RWPE1 (cell line): ENCODE measurements around the gene TUBGCP6.
A peak's percentile ranks its signal among the peaks of the same experiment; 100 is the strongest.

ENCODE experiments used
- CTCF ChIA-PET: fragments of 350-600 bp; sonication (Branson Sonifier 250); formaldehyde crosslinking; extraction: SDS; loops from one replicate; lab custom pipeline; 2021; lab: Yijun Ruan, JAX
- POLR2A ChIA-PET: fragments of 400-600 bp; formaldehyde crosslinking; extraction: SDS; loops from one replicate; lab custom pipeline; 2020; ENCODE audit warnings: antibody characterized with exemption; ENCODE audit not compliant: low non-redundant PET; lab: Yijun Ruan, JAX
- DNase-seq: peaks from one replicate; pipeline ENCODE4 v3.0.0; 2012; ENCODE audit warnings: low spot score
- H3K27ac ChIP-seq: fragments of 450-650 bp; 2 replicates; pipeline ENCODE4 v1.5.1; 2017
- CTCF ChIP-seq: fragments of 450-650 bp; conservative IDR thresholded peaks from 2 replicates; pipeline ENCODE4 v1.5.1; 2017; ENCODE audit warnings: low read depth, mild to moderate bottlenecking

TUBGCP6 gene

GRCh38 chr22:50220603-50221409 lies 24.0 kb downstream of the TUBGCP6 start:
- no peak for TF ChIP-seq CTCF
- DNase-seq, result no peak
- ChIA-PET CTCF (no interaction called here), POLR2A (no interaction called here)
- no peak overlapping the region; the same call in 1 of the 2 replicates for H3K27ac ChIP-seq

GRCh38 chr22:50219800-50220602 lies 24.8 kb downstream of the TUBGCP6 start:
- CTCF ChIA-PET, result interaction anchor here (0.5 to 0.6 kb wide), 2 partner anchors 13 to 113 kb away, joined by 4 to 5 read pairs; no protein-coding TSS in a partner anchor
- no peak for TF ChIP-seq CTCF
- DNase-seq, result no peak
- H3K27ac ChIP-seq, result peak overlapping the region; percentile 69
- POLR2A ChIA-PET, result no interaction called here

GRCh38 chr22:50218996-50219727 lies 25.7 kb downstream of the TUBGCP6 start:
- H3K27ac ChIP-seq, result peak overlapping the region; percentile 69
- ChIA-PET POLR2A (no interaction called here), CTCF (interaction anchor here (0.5 to 0.6 kb wide), 2 partner anchors 17 to 112 kb away, joined by 3 to 4 read pairs; no protein-coding TSS in a partner anchor)
- TF ChIP-seq CTCF, result no peak
- peak; percentile 77 for DNase-seq

- TF ChIP-seq CTCF, result no peak
- H3K27ac ChIP-seq, result peak overlapping the region; percentile 69
- no peak for DNase-seq
- POLR2A ChIA-PET, result no interaction called here
- CTCF ChIA-PET, result interaction anchor here (0.6 kb wide), 1 partner anchor 18 kb away, joined by 3 read pairs; no protein-coding TSS in a partner anchor
These were observed 26.4 kb downstream of the TUBGCP6 start for GRCh38 chr22:50218153-50218995.

GRCh38 chr22:50217543-50218152 lies 27.2 kb downstream of the TUBGCP6 start:
- H3K27ac ChIP-seq, result peak overlapping the region; percentile 69; the same call in 1 of the 2 replicates
- no peak for TF ChIP-seq CTCF
- CTCF ChIA-PET, result no interaction called here
- POLR2A ChIA-PET, result no interaction called here
- DNase-seq, result no peak
